Activated effector memory CD4-positive, alpha-beta T cell treated with anti-CD3 and anti-CD28 coated beads, Interleukin-2, amount 50 U/mL, for 16 hours (primary cell): ENCODE results near the gene ADORA1.
A peak's percentile ranks its signal among the peaks of the same experiment; 100 is the strongest.

Experiments used
- DNase-seq: peaks from one replicate; pipeline ENCODE4 v3.0.0-alpha.2; 2020

The ADORA1 gene

GRCh38 chr1:203124011-203124410, 3.5 kb upstream of the ADORA1 start:
- peak; percentile 36 for DNase-seq

GRCh38 chr1:203124546-203125317, 2.8 kb upstream of the ADORA1 start:
- peak; percentile 36 for DNase-seq

DNA sequence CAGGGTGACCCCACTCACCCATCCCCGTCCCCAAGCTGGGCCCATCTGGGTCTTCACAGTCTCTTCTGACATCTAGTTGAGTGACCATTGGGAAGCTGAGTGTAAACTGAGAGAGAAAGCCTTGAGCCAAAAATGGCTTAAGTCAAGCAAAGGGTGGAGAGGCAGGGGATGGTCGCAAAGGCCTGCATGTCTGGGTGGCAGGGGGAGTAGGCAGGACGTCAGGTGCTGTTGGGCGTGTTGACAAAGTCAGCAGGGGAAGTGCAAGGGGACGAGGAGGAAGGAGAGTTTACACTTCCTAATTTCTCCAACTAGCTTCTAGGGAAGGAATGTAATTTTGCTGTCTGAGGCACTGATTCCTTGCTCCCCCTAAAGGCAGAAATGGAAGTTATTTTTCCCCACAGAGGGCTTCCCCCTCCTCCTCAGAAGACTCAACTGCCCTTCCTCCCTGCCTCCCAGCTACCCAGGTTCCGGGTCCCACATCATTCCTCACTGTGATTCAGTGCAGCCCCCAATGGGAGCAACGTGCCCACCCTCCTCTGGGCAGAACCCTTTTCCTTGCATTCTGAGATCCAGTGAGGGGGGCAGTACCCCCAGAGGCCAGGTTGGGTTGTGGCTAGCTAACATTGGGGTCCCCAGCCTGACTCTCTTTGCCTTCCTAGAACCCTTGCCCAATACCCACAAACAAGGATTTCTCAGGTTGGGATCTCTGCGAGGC, 1.2 kb upstream of the ADORA1 start:
- peak; percentile 47 for DNase-seq

DNA sequence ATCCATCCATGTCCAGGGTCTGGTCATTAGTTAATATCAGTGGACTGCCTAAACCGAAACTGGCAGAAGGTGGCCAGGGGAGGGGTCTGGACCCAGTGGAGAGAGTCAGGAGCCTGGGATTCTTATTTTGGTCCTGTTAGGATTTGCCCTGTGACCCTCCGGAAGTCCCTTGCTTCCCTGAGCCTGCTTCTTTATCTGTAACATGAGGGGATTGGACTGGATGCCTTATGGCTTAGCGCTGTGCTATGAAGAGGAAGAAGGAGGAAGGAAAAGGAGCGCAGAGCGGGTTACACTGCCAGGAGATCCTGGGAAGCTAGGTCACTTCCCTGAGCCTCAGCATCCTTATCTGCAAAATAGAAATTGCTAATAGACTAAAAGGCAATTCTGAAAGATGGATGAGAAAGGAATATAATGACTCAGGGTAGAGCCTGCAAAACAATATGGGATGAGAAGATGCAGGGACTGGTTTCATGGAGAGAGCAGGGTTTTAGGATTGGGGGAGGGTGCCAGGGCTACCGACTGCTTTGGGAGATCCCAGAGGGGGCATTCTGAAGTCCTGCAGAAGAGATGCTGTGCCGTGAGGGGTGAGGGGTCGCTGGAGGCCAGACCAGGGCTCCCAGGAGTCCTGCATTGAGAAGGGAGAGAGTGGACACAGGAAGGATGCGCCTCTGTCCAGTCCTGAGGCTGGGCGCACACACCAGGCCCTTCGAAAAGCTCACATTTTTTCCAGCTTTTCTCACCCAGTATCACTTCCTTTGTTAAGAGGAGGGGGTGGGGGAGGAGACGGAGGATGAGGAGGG, 460 bp upstream of the ADORA1 start:
- DNase-seq = peak; percentile 9

DNA sequence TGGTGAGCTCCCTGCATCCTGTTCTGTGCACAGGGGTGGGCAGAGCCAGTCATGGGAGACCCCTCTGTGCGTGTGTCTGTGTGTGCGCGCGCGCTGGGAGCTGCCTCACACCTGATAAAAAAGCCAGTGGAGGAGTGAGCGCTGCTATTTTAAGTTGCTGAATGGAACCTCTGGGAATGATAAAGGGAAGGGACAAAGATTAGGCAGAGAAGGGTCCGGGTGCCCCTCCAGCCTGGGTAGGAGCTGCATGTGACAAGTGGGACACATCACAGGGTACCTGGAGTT, 847 bp downstream of the ADORA1 start:
- DNase-seq = no peak

DNA sequence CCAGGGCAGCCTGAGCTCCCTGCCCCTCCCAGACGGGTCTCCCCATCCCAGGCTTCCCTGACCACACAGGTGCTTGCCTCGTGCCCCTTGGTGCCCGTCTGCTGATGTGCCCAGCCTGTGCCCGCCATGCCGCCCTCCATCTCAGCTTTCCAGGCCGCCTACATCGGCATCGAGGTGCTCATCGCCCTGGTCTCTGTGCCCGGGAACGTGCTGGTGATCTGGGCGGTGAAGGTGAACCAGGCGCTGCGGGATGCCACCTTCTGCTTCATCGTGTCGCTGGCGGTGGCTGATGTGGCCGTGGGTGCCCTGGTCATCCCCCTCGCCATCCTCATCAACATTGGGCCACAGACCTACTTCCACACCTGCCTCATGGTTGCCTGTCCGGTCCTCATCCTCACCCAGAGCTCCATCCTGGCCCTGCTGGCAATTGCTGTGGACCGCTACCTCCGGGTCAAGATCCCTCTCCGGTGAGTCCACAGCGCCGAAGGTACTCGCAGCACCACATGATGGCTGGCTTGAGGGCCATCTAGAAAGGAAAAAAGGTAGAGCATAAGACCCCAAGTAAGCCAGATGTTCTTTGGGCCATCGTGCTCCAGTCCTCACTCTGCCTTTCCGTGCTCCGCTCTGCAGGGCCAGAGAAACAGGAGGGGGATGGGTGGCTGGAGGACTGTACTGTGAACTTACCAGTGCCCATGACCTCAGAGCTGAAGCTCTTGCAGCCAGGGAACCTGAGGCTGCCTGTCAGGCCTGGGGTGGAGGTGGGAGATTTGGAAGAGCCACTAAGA, 1.4 kb downstream of the ADORA1 start:
- peak; percentile 44 for DNase-seq

DNA sequence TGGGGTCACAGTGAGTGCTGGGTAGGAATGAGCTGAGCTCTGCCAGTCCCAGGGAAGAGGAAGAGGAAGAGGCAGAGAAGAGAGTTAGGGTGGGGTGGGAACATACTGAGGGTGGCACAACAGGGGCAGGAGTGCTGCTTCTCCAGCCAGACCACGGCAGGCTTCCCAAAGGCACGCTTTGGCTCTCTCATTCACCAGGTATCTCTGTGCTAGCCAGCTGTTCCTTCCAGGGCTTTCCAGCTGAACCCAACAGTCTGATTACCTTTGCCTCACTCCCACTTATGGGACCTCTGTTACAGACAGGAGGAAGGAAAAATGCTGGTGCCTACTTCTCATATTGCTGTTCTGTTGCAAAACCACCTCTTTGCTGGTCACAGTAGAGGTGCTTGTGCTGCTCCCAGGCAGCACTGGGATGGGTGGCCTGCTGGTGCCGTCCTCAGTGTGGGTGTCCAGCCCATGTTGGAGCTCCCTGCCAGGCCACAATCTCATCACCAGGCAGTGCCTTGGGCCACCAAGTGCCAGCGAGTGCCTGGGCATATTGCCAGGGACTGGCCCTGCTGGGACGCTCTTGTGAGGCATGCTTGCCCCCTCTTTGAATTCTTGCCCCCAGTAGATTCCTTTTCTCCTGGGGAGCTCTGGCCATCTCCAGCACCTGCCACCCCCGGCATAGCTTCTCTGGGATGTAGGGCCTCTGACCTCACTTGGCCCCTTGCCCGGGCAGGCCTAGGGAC, 2.1 kb downstream of the ADORA1 start:
- peak; percentile 42 for DNase-seq

DNA sequence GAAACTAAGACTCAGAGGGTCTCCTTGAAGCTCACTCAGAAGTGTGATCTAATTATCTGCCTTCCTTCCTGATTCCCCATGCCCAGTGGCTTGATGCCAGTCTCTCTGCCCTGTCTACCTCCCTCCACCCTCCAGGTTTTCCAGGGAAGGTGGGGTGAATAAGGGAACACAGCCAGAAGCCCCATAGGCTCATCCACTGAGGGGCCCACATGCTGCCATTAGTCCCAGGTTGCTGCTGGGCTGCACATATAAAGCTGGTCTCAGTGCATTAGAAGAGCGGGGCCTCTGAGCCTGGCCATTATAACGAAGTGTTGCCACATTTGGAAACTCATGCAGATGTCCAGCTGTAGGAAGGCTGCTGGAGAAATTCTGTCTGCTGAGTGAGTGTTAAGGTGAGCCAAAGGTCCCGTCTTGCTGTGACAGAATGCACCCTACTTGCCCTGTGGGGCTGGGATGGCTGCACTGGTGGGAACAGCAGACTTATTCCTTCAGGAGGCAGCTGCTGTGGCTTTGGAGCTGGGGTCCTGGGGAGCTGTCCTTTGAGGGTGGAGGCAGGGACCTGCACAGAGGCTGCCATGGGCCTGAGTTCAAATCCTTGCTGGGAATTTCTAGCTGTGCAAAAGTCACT, 2.9 kb downstream of the ADORA1 start:
- peak; percentile 50 for DNase-seq

- peak; percentile 44 for DNase-seq
These were observed 4.1 kb downstream of the ADORA1 start for GRCh38 chr1:203131548-203132200.

DNA sequence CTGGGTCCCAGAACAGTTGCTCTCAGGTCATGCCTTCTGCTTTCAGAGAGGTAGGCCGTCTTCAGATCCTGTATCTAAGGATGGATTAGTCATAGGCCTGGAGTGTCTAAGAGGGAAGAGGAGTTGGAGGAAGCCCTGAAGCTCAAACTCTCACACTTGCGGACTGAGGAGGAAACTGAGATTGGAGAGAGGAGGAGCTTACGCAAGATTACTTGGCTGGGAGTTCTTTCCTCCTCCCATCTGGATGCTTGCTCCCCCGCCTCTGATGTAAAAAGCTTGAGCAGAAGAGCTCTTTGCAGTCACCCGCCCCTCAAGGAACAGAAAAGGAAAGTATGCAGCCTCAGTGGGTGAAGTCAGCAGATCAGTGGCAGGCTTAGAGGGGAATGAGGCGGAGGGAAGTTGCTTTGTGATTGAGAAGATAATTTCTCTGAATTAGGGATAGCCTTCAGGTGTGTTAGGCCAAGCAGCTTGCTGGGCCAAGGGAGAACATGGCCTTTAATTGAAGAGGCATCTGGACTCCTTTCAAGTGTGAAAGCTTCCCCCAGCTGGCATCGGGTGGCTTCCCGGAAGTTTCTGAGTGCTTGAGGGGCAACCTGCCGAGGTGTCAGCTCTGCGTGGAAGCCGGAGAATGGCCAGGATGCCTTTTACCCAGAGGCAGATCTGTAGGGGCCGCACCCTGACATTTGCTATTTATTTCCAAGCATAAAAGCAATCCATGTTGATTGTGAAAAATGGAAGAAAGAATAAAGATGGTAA, 6.6 kb downstream of the ADORA1 start:
- DNase-seq = peak; percentile 14

DNA sequence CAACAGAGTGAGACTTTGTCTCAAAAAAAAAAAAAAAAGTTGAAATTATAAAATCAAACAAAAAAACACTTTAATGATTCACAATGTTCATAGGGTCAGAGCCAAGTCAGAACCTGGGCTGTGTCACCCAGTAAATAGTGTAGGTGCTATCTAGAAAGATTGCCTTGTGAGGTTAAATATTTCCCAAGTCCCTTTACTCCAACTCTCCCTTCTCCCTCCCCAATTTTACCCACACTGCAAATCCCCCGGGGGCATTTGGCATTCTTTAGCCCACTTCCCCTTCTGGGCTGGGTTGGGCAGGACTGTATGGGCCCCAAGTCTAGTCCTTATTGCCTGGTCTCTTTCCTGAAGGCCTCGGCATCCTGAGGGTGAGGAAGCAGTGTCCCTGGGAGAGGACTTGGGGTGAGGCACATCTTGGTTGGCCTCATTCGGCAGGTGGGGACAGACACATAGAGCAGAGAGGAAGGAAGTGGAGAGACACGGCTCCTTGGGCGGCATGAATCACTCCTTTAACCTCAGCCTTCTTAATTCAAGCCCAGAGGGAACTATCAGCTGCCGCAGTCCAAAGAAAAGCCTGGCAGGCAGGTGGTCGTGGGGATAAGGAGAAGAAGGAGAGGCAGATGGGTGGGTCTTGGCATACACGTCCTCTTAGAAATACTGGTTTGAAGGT, 8.2 kb downstream of the ADORA1 start:
- peak; percentile 45 for DNase-seq

DNA sequence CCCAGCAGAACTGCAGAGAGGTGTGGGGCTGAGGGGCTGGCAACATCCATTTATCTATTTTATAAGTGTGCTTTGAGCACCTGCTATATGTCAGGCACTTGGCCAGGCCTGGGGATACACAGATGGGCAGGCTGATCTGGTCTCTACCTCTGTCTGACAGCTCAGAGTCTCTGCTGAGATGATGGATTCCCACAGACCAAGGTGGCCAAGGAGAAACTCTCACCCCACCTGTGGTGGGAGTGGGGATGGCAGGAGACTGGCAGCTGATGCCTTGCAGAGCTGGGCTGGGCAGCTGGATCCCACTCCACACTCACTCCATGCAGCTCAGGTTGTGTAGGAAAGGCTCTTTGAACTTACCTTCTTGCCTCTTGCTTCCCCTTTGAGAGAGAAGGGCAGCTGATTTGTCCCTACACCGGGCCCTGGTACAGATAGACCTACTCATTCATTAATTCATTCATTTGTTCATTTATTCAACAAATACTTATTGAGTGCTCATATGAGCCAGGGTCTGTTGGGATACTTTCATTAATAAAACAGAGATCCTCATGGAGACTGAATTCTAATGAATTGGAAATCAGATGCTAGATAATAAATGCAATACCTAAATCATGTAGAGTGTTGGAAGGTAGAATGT, 9.0 kb downstream of the ADORA1 start:
- DNase-seq = peak; percentile 45

- no peak for DNase-seq
These were observed 9.8 kb downstream of the ADORA1 start for GRCh38 chr1:203137324-203137723.

DNA sequence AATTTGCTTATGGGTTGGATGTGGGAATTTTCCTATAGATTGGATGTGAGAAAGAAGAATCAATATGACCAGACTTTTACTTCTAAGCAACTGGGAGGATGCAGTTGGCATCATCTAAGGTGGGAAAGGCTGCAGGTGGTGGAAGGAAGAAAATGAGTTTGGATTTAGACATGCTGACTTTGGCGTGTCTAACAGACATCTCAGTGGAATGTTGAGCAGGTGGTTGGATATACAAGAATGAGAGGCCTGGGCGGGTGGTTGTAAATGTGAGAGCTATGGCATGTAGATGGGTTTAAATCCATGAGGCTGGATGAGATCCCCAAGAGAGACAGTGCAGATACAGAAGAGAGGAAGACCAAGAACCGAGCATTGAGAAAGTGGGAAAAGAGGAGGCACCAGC, 10.5 kb downstream of the ADORA1 start:
- DNase-seq = peak; percentile 30

DNA sequence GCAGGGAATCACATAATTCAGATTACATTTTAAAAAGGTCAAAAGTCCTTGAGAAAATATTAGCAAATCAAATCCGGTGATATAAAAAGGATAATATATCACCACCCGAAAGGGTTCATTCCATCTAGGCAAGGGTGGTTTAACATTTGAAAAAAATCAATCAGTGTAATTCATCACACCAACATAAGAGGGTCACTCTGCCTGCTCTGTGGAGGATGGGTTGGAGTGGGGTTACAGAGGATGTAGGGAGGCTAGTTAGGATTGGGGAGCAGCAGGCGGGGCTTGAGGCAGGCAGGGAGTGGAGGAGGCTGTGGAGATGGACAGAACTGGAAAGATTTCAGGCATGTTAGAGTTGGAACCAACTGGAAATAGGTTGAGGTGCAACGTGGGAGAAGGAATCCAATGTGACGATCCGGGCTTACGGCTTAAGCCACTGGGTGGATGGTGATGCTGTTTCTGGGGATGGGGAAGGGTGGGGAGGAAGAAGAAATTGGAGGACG, 12.5 kb downstream of the ADORA1 start:
- DNase-seq = no peak

- no peak for DNase-seq
These were observed 13.4 kb downstream of the ADORA1 start for GRCh38 chr1:203140743-203141520.

DNA sequence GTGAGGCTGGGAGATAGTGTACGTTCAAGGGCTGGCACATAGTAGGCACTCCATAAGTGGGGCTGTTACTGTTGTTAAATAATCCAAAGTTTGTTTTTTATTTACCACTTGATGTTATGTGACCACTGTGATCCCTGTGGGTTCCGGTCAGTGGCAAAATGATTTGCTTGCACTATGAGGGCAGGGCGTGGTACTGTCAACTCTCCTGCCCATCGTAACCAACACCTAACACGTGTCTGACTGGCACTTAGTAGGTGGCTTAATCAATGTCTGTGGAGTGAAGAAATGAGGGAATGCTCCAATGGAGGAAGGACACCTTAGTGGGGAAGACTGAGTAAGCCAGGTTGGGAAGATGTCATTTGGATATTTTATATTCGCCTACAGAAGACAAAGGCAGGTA, 14.6 kb downstream of the ADORA1 start:
- DNase-seq = no peak

DNA sequence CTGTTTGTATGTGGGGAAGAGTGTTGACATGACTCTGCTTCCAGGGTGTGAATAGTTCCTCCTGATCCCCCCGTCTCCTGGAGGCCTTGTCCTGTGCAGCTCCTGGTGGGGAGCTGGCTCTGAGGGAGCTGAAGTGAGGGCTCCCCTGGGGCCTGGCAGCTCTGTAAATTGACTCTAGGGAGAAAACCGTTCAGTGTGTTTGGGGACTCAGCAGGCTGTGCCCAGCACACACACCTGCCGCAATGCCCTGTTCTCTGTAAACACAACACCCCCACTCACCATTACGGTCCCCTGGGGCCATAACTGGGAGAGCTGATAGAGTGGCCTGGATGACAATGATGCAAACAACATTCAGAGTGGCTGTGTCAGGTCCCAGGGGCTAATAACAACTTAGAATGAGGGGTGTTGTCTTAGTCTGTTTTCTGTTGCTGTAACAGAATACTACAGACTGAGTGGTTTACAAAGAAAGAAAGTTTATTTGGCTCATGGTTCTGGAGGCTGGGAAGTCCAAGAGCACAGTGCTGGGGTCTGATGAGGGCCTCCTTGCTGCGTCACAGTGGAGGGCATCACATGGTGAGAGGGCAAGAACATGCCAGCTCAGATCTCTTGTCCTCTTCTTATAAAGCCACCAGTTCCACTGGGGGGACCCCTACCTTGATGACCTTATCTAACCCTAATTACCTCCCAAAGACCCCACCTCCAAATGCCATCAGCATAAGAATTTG, 15.3 kb downstream of the ADORA1 start:
- no peak for DNase-seq
